ENCODE measurements around the gene EHD2. TPM values are rescaled to one million over a fixed set of nuclear protein-coding genes. Genes with fewer than 3 reads are reported as not detected.

Gene EHD2
- total and polyA plus RNA-seq, 2 of the 13 experiments (the other 11 are each of a cell fraction or from before 2014, with no cell fraction given) = 0.09 to 0.28 TPM

DNA sequence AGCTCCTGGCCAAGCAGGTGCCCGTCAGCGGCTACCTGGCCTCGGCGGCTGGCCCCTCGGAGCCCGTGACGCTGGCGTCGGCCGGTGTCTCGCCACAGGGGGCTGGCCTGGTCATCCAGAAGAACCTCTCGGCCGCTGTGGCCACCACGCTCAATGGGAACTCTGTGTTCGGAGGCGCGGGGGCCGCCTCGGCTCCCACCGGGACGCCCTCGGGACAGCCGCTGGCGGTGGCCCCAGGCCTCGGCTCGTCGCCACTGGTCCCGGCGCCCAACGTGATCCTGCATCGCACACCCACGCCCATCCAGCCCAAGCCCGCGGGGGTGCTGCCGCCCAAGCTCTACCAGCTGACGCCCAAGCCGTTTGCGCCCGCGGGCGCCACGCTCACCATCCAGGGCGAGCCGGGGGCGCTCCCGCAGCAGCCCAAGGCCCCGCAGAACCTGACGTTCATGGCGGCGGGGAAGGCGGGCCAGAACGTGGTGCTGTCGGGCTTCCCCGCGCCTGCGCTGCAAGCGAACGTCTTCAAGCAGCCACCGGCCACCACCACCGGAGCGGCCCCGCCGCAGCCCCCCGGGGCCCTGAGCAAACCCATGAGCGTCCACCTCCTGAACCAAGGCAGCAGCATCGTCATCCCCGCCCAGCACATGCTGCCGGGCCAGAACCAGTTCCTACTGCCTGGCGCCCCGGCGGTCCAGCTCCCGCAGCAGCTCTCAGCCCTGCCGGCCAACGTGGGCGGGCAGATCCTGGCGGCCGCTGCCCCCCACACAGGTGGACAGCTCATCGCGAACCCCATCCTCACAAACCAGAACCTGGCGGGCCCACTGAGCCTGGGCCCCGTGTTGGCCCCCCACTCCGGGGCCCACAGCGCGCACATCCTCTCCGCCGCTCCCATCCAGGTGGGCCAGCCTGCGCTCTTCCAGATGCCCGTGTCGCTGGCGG is 33.0 kb upstream of the EHD2 start:
- ChIA-PET POLR2A (no interaction called here), CTCF (ENCODE audit: low intra/inter-chr PET ratio, low total read pairs) (no interaction called here)
- Histone ChIP-seq H3K4me3 (replicated peaks in 1 of 3; ENCODE audit: insufficient read depth in 1 of 3, low read depth in 2 of 3, low read length in 3 of 3) (no peak overlapping the region), H3K9me3 (ENCODE audit: low read length) (no peaks in the 10 kb centered on the region), H3K27ac (ENCODE audit: extremely low read length, insufficient read depth, low read length) (no peak overlapping the region), H3K4me1 (ENCODE audit: insufficient read depth, low read length) (no peaks in the 10 kb centered on the region), H2AFZ (ENCODE audit: low read length) (no peak overlapping the region), H3K79me2 (ENCODE audit: insufficient read depth, low read length) (no peaks in the 10 kb centered on the region), H3K9ac (ENCODE audit: insufficient read depth, low read depth, low read length) (no peak overlapping the region), H3K27me3 (ENCODE audit: control insufficient read depth in 1 of 2, insufficient read depth in 2 of 2, low read length in 2 of 2) (no peaks in the 10 kb centered on the region), H3K36me3 (replicated peaks in 1 of 2; ENCODE audit: control insufficient read depth in 1 of 2, insufficient read depth in 2 of 2, low read length in 2 of 2) (peaks cover 0 to 9% of the 10 kb centered on the region in 2 experiments; a peak in 3 of 5 replicates), H3K4me2 (ENCODE audit: low read depth, low read length) (no peak overlapping the region), H4K20me1 (ENCODE audit: insufficient read depth, low read length) (no peaks in the 10 kb centered on the region)
- in situ Hi-C loops (cut with HindIII; ENCODE audit: extremely low pct_ligation_motif_present, low pct_unique_long_range_greater_than_20kb) = no loop called here
- intact Hi-C loops (cut with micrococcal nuclease; ENCODE audit: unreplicated experiment) = no loop called here
- BruUV-seq (replicated peaks) = no TSS peak
- 98% methylated on average over 30 of the region's 90 CpGs for WGBS (ENCODE audit: low lambda C conversion rate)
- TF ChIP-seq REPIN1 (CRISPR knock-in tag; IDR thresholded peaks at IDR 0.05; ENCODE audit: borderline replicate concordance, low read depth) = no peak
- TF ChIP-seq GFI1 (CRISPR knock-in tag; IDR thresholded peaks at IDR 0.05; ENCODE audit: borderline replicate concordance) = no peak
- no peak for TF ChIP-seq TEAD2 (CRISPR knock-in tag; IDR thresholded peaks at IDR 0.05)
- no peak for TF ChIP-seq HNRNPUL1 (IDR thresholded peaks at IDR 0.05; ENCODE audit: low read depth, low read length)
- no peak for TF ChIP-seq ZNF225 (CRISPR knock-in tag; IDR thresholded peaks at IDR 0.05)
- TF ChIP-seq AGO2 (optimal IDR thresholded peaks at IDR 0.05; ENCODE audit: low read depth, low read length) = peak; percentile 72
- no peak for DNase-seq (ENCODE audit: low spot score)
- ATAC-seq = no peak
- no peak for FAIRE-seq

GRCh38 chr19:47680858-47681332 is 32.3 kb upstream of the EHD2 start:
- POLR2A ChIA-PET = no interaction called here
- TF ChIP-seq, protein P1, sequence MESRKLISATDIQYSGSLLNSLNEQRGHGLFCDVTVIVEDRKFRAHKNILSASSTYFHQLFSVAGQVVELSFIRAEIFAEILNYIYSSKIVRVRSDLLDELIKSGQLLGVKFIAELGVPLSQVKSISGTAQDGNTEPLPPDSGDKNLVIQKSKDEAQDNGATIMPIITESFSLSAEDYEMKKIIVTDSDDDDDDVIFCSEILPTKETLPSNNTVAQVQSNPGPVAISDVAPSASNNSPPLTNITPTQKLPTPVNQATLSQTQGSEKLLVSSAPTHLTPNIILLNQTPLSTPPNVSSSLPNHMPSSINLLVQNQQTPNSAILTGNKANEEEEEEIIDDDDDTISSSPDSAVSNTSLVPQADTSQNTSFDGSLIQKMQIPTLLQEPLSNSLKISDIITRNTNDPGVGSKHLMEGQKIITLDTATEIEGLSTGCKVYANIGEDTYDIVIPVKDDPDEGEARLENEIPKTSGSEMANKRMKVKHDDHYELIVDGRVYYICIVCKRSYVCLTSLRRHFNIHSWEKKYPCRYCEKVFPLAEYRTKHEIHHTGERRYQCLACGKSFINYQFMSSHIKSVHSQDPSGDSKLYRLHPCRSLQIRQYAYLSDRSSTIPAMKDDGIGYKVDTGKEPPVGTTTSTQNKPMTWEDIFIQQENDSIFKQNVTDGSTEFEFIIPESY (CRISPR knock-in tag; IDR thresholded peaks at IDR 0.05) = peak; percentile 46; the same call in 1 of the 2 replicates
- no peak for TF ChIP-seq ZNF768 (CRISPR knock-in tag; IDR thresholded peaks at IDR 0.05)
- H3K9ac ChIP-seq (ENCODE audit: insufficient read depth, low read depth, low read length) = no peak overlapping the region

More at GRCh38 chr19:47680858-47681332, 32.3 kb upstream of the EHD2 start:
- H3K4me2 ChIP-seq (ENCODE audit: low read depth, low read length) = no peak overlapping the region
- DNase-seq (ENCODE audit: low spot score) (no peak), ATAC-seq (no peak), FAIRE-seq (no peak)
- in situ Hi-C loops (cut with HindIII; ENCODE audit: extremely low pct_ligation_motif_present, low pct_unique_long_range_greater_than_20kb) = no loop called here
- no peak overlapping the region for H2AFZ ChIP-seq (ENCODE audit: low read length)
- H3K9me3 ChIP-seq (ENCODE audit: low read length) = no peaks in the 10 kb centered on the region
- H3K79me2 ChIP-seq (ENCODE audit: insufficient read depth, low read length) = no peaks in the 10 kb centered on the region
- BruUV-seq (replicated peaks) = no TSS peak
- no peak overlapping the region for H3K4me3 ChIP-seq (replicated peaks in 1 of 3; ENCODE audit: insufficient read depth in 1 of 3, low read depth in 2 of 3, low read length in 3 of 3)
- 99% methylated on average over 17 of the region's 34 CpGs for WGBS (ENCODE audit: low lambda C conversion rate)
- no peaks in the 10 kb centered on the region for H3K4me1 ChIP-seq (ENCODE audit: insufficient read depth, low read length)
- no peaks in the 10 kb centered on the region for H4K20me1 ChIP-seq (ENCODE audit: insufficient read depth, low read length)
- CTCF ChIA-PET (ENCODE audit: low intra/inter-chr PET ratio, low total read pairs) = no interaction called here
- intact Hi-C loops (cut with micrococcal nuclease; ENCODE audit: unreplicated experiment) = no loop called here
- H3K27me3 ChIP-seq (ENCODE audit: control insufficient read depth in 1 of 2, insufficient read depth in 2 of 2, low read length in 2 of 2) = no peaks in the 10 kb centered on the region
- peaks cover 0 to 7% of the 10 kb centered on the region in 2 experiments; a peak in 2 of 5 replicates for H3K36me3 ChIP-seq (replicated peaks in 1 of 2; ENCODE audit: control insufficient read depth in 1 of 2, insufficient read depth in 2 of 2, low read length in 2 of 2)
- no peak overlapping the region for H3K27ac ChIP-seq (ENCODE audit: extremely low read length, insufficient read depth, low read length)

Measured in HepG2 (cell line).